Measurements from ENCODE around the gene MED12L.
A peak's percentile ranks its signal among the peaks of the same experiment; 100 is the strongest.

MED12L gene

GRCh38 chr3:151372063-151372820, 286.8 kb downstream of the MED12L start:
- no peak for DNase-seq (ENCODE audit: low read depth in 1 of 2, low spot score in 1 of 2)
- H3K4me3 ChIP-seq (replicated peaks; ENCODE audit: insufficient read depth, low read length), result no peak overlapping the region
- no peak overlapping the region for H3K27ac ChIP-seq (replicated peaks)
- TF ChIP-seq POLR2AphosphoS5 (IDR thresholded peaks at IDR 0.05; ENCODE audit: low read depth) (no peak), REST (IDR thresholded peaks at IDR 0.05; ENCODE audit: insufficient replicate concordance, low read depth) (no peak), SPI1 (IDR thresholded peaks at IDR 0.05; ENCODE audit: borderline replicate concordance, low read depth) (no peak), GABPA (IDR thresholded peaks at IDR 0.05; ENCODE audit: low read depth) (no peak), CTCF (IDR thresholded peaks at IDR 0.05; ENCODE audit: insufficient read depth, low read length) (no peak)
- no peaks in the 10 kb centered on the region for H3K27me3 ChIP-seq (ENCODE audit: insufficient read depth, poor library complexity, severe bottlenecking)

GRCh38 chr3:151377768-151378385, 292.4 kb downstream of the MED12L start:
- TF ChIP-seq POLR2AphosphoS5 (IDR thresholded peaks at IDR 0.05; ENCODE audit: low read depth), result no peak
- H3K27ac ChIP-seq (replicated peaks), result no peak overlapping the region
- no peak for DNase-seq (ENCODE audit: low read depth in 1 of 2, low spot score in 1 of 2)
- no peaks in the 10 kb centered on the region for H3K27me3 ChIP-seq (ENCODE audit: insufficient read depth, poor library complexity, severe bottlenecking)
- H3K4me3 ChIP-seq (replicated peaks; ENCODE audit: insufficient read depth, low read length), result no peak overlapping the region

- TF ChIP-seq REST (IDR thresholded peaks at IDR 0.05; ENCODE audit: insufficient replicate concordance, low read depth) (no peak), CTCF (IDR thresholded peaks at IDR 0.05; ENCODE audit: insufficient read depth, low read length) (peak; percentile 71)
These were observed 293.7 kb downstream of the MED12L start for GRCh38 chr3:151379083-151379734.

GRCh38 chr3:151382671-151383070, 297.2 kb downstream of the MED12L start:
- Histone ChIP-seq H3K27me3 (ENCODE audit: insufficient read depth, poor library complexity, severe bottlenecking) (no peaks in the 10 kb centered on the region), H3K27ac (replicated peaks) (no peak overlapping the region), H3K4me3 (replicated peaks; ENCODE audit: insufficient read depth, low read length) (no peak overlapping the region)
- DNase-seq (ENCODE audit: low read depth in 1 of 2, low spot score in 1 of 2), result peak in 1 of 2 experiments; percentile 33
- TF ChIP-seq CTCF (IDR thresholded peaks at IDR 0.05; ENCODE audit: insufficient read depth, low read length), result no peak
- TF ChIP-seq POLR2AphosphoS5 (IDR thresholded peaks at IDR 0.05; ENCODE audit: low read depth), result no peak
- TF ChIP-seq SPI1 (IDR thresholded peaks at IDR 0.05; ENCODE audit: borderline replicate concordance, low read depth), result no peak

More at GRCh38 chr3:151379083-151379734, 293.7 kb downstream of the MED12L start:
- peak in 1 of 2 experiments; percentile 63 for DNase-seq (ENCODE audit: low read depth in 1 of 2, low spot score in 1 of 2)
- Histone ChIP-seq H3K4me3 (replicated peaks; ENCODE audit: insufficient read depth, low read length) (no peak overlapping the region), H3K27me3 (ENCODE audit: insufficient read depth, poor library complexity, severe bottlenecking) (no peaks in the 10 kb centered on the region), H3K27ac (replicated peaks) (no peak overlapping the region)
